C4-2B (cell line): ENCODE results near the gene CA10.

Experiments used
- H3K27ac ChIP-seq: fragments of 450-650 bp; 2 replicates; pipeline ENCODE4 v1.5.1; 2017
- CTCF ChIP-seq: fragments of 450-650 bp; conservative IDR thresholded peaks from 2 replicates; pipeline ENCODE4 v1.5.1; 2017; ENCODE audit warnings: mild to moderate bottlenecking
- ZFX ChIP-seq: fragments of 450-650 bp; IDR thresholded peaks from 2 replicates; pipeline ENCODE4 v1.6.1; 2017

The CA10 gene

GRCh38 chr17:51802544-51802943, 356.0 kb downstream of the CA10 start:
- TF ChIP-seq ZFX = no peak
- TF ChIP-seq CTCF = no peak
- no peak overlapping the region for H3K27ac ChIP-seq

DNA sequence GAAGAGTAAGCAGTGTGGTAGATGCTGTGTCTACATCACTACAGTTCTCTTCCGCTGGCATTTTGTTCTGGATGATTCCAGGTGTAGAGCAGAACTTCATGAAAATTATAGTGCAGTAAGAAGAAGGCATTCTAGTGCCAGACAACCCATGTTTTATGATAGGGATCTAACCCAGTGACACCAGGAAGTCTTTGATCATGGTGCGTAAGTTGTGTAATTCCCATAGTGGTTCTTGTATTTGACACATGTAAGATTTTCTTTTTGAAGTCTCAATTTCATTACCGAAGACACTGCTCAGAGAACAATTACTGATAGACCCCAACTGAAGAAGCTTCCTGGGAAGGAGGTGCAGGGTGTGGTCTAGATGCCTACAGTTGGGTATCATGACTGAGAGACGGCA, 356.9 kb downstream of the CA10 start:
- H3K27ac ChIP-seq = no peak overlapping the region
- TF ChIP-seq ZFX (no peak), CTCF (no peak)

DNA sequence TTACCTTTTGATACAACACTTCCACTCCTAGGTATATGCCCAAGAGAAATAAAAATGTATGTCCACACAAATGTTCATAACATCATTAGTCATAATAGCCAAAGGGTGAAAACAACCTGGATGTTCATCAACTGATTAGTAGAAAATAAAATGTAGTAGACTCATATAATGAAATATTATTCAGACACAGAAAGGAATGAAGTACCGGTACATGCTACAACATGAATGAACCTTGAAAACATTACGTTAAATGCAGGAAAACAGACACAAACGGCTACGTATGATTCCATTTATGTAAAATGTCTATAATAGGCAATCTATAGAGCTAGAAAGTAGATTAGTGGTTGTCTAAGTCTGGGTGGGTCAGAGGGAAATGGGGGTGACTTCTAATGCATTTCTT, 358.5 kb downstream of the CA10 start:
- TF ChIP-seq CTCF = no peak
- TF ChIP-seq ZFX = no peak
- no peak overlapping the region for H3K27ac ChIP-seq

- TF ChIP-seq CTCF (no peak), ZFX (no peak)
- H3K27ac ChIP-seq = no peak overlapping the region
Measured at GRCh38 chr17:51799240-51799639, 359.3 kb downstream of the CA10 start.

GRCh38 chr17:51797150-51797549, 361.4 kb downstream of the CA10 start:
- TF ChIP-seq ZFX (no peak), CTCF (no peak)
- no peak overlapping the region for H3K27ac ChIP-seq

DNA sequence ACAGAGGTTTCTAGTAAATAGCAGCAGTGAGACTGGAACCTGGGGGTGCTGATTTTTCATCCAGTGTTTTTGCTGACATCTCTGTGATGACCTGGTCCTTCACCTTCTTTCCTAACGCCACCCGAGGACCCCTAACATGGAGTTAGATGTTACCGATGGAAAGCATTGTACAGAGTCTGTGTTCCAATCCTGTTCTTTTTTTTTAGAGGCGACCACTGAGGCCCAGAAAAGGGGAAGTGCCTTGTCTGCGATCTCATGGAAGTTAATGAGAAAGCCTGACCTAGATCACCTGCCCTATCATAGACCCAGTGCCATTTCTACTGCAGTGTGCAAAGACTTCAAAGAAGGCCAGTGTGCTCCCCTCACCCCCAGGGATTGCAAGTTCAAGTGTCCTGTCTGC, 362.5 kb downstream of the CA10 start:
- TF ChIP-seq CTCF = no peak
- TF ChIP-seq ZFX = no peak
- H3K27ac ChIP-seq = no peak overlapping the region

- no peak overlapping the region for H3K27ac ChIP-seq
- TF ChIP-seq ZFX (no peak), CTCF (no peak)
Measured at GRCh38 chr17:51795401-51795800, 363.1 kb downstream of the CA10 start.
